IMR-90 (cell line): ENCODE measurements around the gene PELI1. TPM values are rescaled to one million over a fixed set of nuclear protein-coding genes. Genes with fewer than 3 reads are reported as not detected.
"Not testable (repeated sequence)": the region's sequence is repeated elsewhere in the genome, so short reads cannot be mapped to it uniquely, and the experiment has no call there.

Source experiments
- ATAC-seq: fragments of 200-7000 bp; cut with Tn5 transposase; 2 replicates; pipeline ENCODE4 v1.9.1; 2020; ENCODE audit warnings: low read depth, mild to moderate bottlenecking, moderate library complexity
- BruUV-seq: library from RNA; stranded (reverse); fragments of 400-500 nt; replicated peaks from 2 replicates; lab custom pipeline; 2021; lab: Mats Ljungman, UMichigan
- CTCF ChIA-PET: fragments of 300-600 bp; formaldehyde crosslinking; extraction: SDS; loops from one replicate; lab custom pipeline; 2021; ENCODE audit warnings: antibody characterized with exemption; lab: Yijun Ruan, JAX
- POLR2A ChIA-PET: fragments of 300-600 bp; sonication (Branson Sonifier 250); formaldehyde crosslinking; loops from one replicate; lab custom pipeline; 2022; ENCODE audit warnings: antibody characterized with exemption; ENCODE audit not compliant: unreplicated experiment; lab: Charles Lee
- DNase-seq: peaks from one replicate; pipeline ENCODE4 v3.0.0; 2013
- H2AFZ ChIP-seq: replicated peaks from 2 replicates; pipeline ENCODE3; 2013; ENCODE audit warnings: low read length, mild to moderate bottlenecking; ENCODE audit not compliant: poor library complexity
- H2AK5ac ChIP-seq: 2 replicates; pipeline ENCODE4 v1.6.1; 2013; ENCODE audit warnings: low read depth, low read length, inconsistent platforms
- H2AK9ac ChIP-seq: replicated peaks from 2 replicates; pipeline ENCODE3; 2013; ENCODE audit warnings: mild to moderate bottlenecking, low read depth, low read length, moderate library complexity; ENCODE audit not compliant: poor library complexity
- H2BK120ac ChIP-seq: 2 replicates; pipeline ENCODE4 v1.6.1; 2013; ENCODE audit warnings: low read depth, low read length, inconsistent platforms
- H2BK15ac ChIP-seq: 3 replicates; pipeline ENCODE4 v1.6.1; 2013; ENCODE audit warnings: low read depth, low read length, inconsistent platforms
- H2BK20ac ChIP-seq: 2 replicates; pipeline ENCODE4 v1.6.1; 2013; ENCODE audit warnings: low read depth, mild to moderate bottlenecking, inconsistent platforms, low read length, moderate library complexity
- H2BK5ac ChIP-seq: 2 replicates; pipeline ENCODE4 v1.6.1; 2013; ENCODE audit warnings: mild to moderate bottlenecking, low read depth, low read length, inconsistent platforms; ENCODE audit not compliant: poor library complexity, severe bottlenecking
- H3K14ac ChIP-seq: replicated peaks from 2 replicates; pipeline ENCODE4 v1.6.1; 2013; ENCODE audit warnings: low read depth, low read length, inconsistent platforms
- H3K18ac ChIP-seq: 2 replicates; pipeline ENCODE4 v1.6.1; 2013; ENCODE audit warnings: low read depth, low read length, control low read depth
- H3K23ac ChIP-seq: 2 replicates; pipeline ENCODE4 v1.6.1; 2013; ENCODE audit warnings: low read depth, low read length, inconsistent platforms
- H3K27ac ChIP-seq: 2 replicates; pipeline ENCODE4 v1.5.1; 2013; ENCODE audit warnings: mild to moderate bottlenecking, control low read depth, low read length; ENCODE audit not compliant: insufficient read depth
- H3K27me3 ChIP-seq: 2 replicates; pipeline ENCODE4 v1.6.1; 2013; ENCODE audit warnings: low read length; ENCODE audit not compliant: control insufficient read depth, insufficient read depth
- H3K36me3 ChIP-seq: 2 replicates; pipeline ENCODE4 v1.6.1; 2013; ENCODE audit warnings: low read length, mixed read lengths; ENCODE audit not compliant: control insufficient read depth, insufficient read depth
- H3K4ac ChIP-seq: 2 replicates; pipeline ENCODE4 v1.6.1; 2013; ENCODE audit warnings: low read depth, low read length, inconsistent platforms
- H3K4me1 ChIP-seq: 2 replicates; pipeline ENCODE4 v1.6.1; 2013; ENCODE audit warnings: low read length, mixed read lengths; ENCODE audit not compliant: control insufficient read depth, insufficient read depth
- H3K4me2 ChIP-seq: 2 replicates; pipeline ENCODE4 v1.6.1; 2013; ENCODE audit warnings: low read depth, mild to moderate bottlenecking, control low read depth, low read length, moderate library complexity
- H3K4me3 ChIP-seq: 2 replicates; pipeline ENCODE4 v1.5.1; 2013; ENCODE audit warnings: low read depth, mild to moderate bottlenecking, control low read depth, low read length, moderate library complexity; ENCODE audit not compliant: insufficient read depth
- H3K56ac ChIP-seq: 2 replicates; pipeline ENCODE4 v1.6.1; 2013; ENCODE audit warnings: low read length, inconsistent platforms; ENCODE audit not compliant: insufficient read depth; ENCODE audit errors: extremely low read depth
- H3K79me1 ChIP-seq, 2 experiments: 2 replicates each; pipeline ENCODE4 v1.6.1; 2013; ENCODE audit warnings: low read length in 2 of 2, inconsistent platforms in 1 of 2, low read depth in 1 of 2
- H3K9ac ChIP-seq: 2 replicates; pipeline ENCODE4 v1.6.1; 2013; ENCODE audit warnings: low read depth, low read length, control low read depth
- H3K9me1 ChIP-seq: 2 replicates; pipeline ENCODE4 v1.6.1; 2013; ENCODE audit warnings: low read length, inconsistent platforms; ENCODE audit not compliant: insufficient read depth
- H3K9me3 ChIP-seq: 2 replicates; pipeline ENCODE4 v1.6.1; 2013; ENCODE audit warnings: low read length; ENCODE audit not compliant: control insufficient read depth, insufficient read depth
- H4K20me1 ChIP-seq: 2 replicates; pipeline ENCODE4 v1.6.1; 2013; ENCODE audit warnings: low read length, inconsistent platforms; ENCODE audit not compliant: insufficient read depth
- H4K5ac ChIP-seq: 2 replicates; pipeline ENCODE4 v1.6.1; 2013; ENCODE audit warnings: mild to moderate bottlenecking, low read depth, low read length, control low read depth
- H4K8ac ChIP-seq, 2 experiments: 2 replicates each; pipeline ENCODE4 v1.6.1; 2013; ENCODE audit warnings: low read depth in 2 of 2, low read length in 2 of 2, control low read depth in 1 of 2, inconsistent platforms in 1 of 2
- H4K91ac ChIP-seq: 2 replicates; pipeline ENCODE4 v1.6.1; 2013; ENCODE audit warnings: low read depth, low read length, inconsistent platforms; ENCODE audit not compliant: insufficient read depth
- BHLHE40 ChIP-seq: fragments of 150-350 bp; IDR thresholded peaks from 2 replicates; pipeline ENCODE4 v1.6.1; 2016; ENCODE audit warnings: mild to moderate bottlenecking, low read depth, low read length
- CEBPB ChIP-seq: IDR thresholded peaks from 2 replicates; pipeline ENCODE4 v1.6.1; 2012; ENCODE audit warnings: low read depth, low read length, improper control_type of control experiment
- CHD1 ChIP-seq: IDR thresholded peaks from 2 replicates; pipeline ENCODE4 v1.6.1; 2012; ENCODE audit warnings: low read depth, low read length, improper control_type of control experiment
- FOS ChIP-seq: fragments of 150-350 bp; IDR thresholded peaks from 2 replicates; pipeline ENCODE4 v1.6.1; 2016; ENCODE audit warnings: low read depth, low read length
- MAFK ChIP-seq: IDR thresholded peaks from 2 replicates; pipeline ENCODE4 v1.6.1; 2012; ENCODE audit warnings: low read depth, low read length, improper control_type of control experiment
- MAZ ChIP-seq: IDR thresholded peaks from 2 replicates; pipeline ENCODE4 v1.6.1; 2012; ENCODE audit warnings: low read depth, mild to moderate bottlenecking, low read length, improper control_type of control experiment, moderate library complexity, borderline replicate concordance
- POLR2A ChIP-seq: IDR thresholded peaks from 2 replicates; pipeline ENCODE4 v1.6.1; 2012; ENCODE audit warnings: mild to moderate bottlenecking, low read depth, low read length
- RAD21 ChIP-seq: IDR thresholded peaks from 2 replicates; pipeline ENCODE4 v1.6.1; 2012; ENCODE audit warnings: low read length, improper control_type of control experiment
- RCOR1 ChIP-seq: IDR thresholded peaks from 2 replicates; pipeline ENCODE4 v1.6.1; 2012; ENCODE audit warnings: mild to moderate bottlenecking, low read length, improper control_type of control experiment; ENCODE audit not compliant: insufficient replicate concordance
- RFX5 ChIP-seq: IDR thresholded peaks from 2 replicates; pipeline ENCODE4 v1.8.0; 2012; ENCODE audit warnings: low read depth, mild to moderate bottlenecking, low read length, moderate library complexity
- WGBS, 2 experiments: methylation state at CpG; one replicate each; pipeline versions ENCODE4 v1.1.5 to v1.1.7; 2013; ENCODE audit warnings: missing lambda C conversion rate in 2 of 2; ENCODE audit not compliant: insufficient read length in 1 of 2; ENCODE audit errors: extremely low coverage in 2 of 2; 5-methylcytosine and 5-hydroxymethylcytosine counted together
- dilution Hi-C: fragments of 300-500 bp; cut with HindIII; formaldehyde crosslinking; loops from one replicate; pipeline ENCODE4 v1.14.3; 2018; ENCODE audit warnings: low sequenced_read_pairs; ENCODE audit not compliant: unreplicated experiment
- in situ Hi-C: fragments of 300-500 bp; cut with MboI; formaldehyde crosslinking; loops from 3 replicates; pipeline ENCODE4 v1.14.3; 2019; ENCODE audit warnings: low sequenced_read_pairs, inconsistent platforms, mixed read lengths
- intact Hi-C: fragments of 100-400 bp; cut with micrococcal nuclease; formaldehyde crosslinking; loops from 2 replicates; pipeline ENCODE4 v1.10.0; 2022
- polyA plus RNA-seq, 3 experiments: library from polyadenylated mRNA; depleted of rRNA; stranded (reverse); fragments of >200 nt; gene quantifications; 2 replicates each; pipeline ENCODE4 v1.2.3, GENCODE V29; 2012; ENCODE audit warnings: low replicate concordance in 1 of 3
- total RNA-seq: library from RNA; depleted of rRNA; stranded (reverse); fragments of >200 nt; gene quantifications from 2 replicates; pipeline ENCODE4 v1.2.3, GENCODE V29; 2012
- TF ChIP-seq, protein P1 (sequence below): fragments of 150-350 bp; IDR thresholded peaks from 2 replicates; pipeline ENCODE4 v1.6.1; 2016; ENCODE audit warnings: low read depth, mild to moderate bottlenecking, low read length, moderate library complexity, borderline replicate concordance

Gene PELI1
- total and polyA plus RNA-seq, 2 of the 4 experiments (the other 2 are of a cell fraction) = 2.2 to 2.5 TPM

GRCh38 chr2:64101141-64101591 lies 43.1 kb downstream of the PELI1 start:
- no peak overlapping the region for H4K5ac ChIP-seq
- no peak overlapping the region for H3K56ac ChIP-seq
- H3K4me1 ChIP-seq = no peaks in the 10 kb centered on the region
- ChIA-PET CTCF (no interaction called here), POLR2A (no interaction called here)
- H4K8ac ChIP-seq = no peak overlapping the region
- no peak overlapping the region for H3K23ac ChIP-seq
- no peak overlapping the region for H3K4ac ChIP-seq
- H3K36me3 ChIP-seq = no peaks in the 10 kb centered on the region
- no peak overlapping the region for H2AK9ac ChIP-seq
- no peak overlapping the region for H2BK120ac ChIP-seq
- no peak overlapping the region for H3K18ac ChIP-seq
- no peaks in the 10 kb centered on the region for H3K9me3 ChIP-seq
- DNase-seq (peak; percentile 63), ATAC-seq (peak; percentile 54; the same call in 1 of the 2 replicates)
- dilution Hi-C loops (no loop called here), intact Hi-C loops (no loop called here), in situ Hi-C loops (no loop called here)
- no peak overlapping the region for H3K27ac ChIP-seq
- H2AK5ac ChIP-seq = no peak overlapping the region
- no peak overlapping the region for H3K4me3 ChIP-seq
- H3K9ac ChIP-seq = no peak overlapping the region
- H4K20me1 ChIP-seq = no peaks in the 10 kb centered on the region
- no peak overlapping the region for H2AFZ ChIP-seq
- H3K9me1 ChIP-seq = no peaks in the 10 kb centered on the region
- no TSS peak for BruUV-seq
- H2BK20ac ChIP-seq = no peak overlapping the region
- no peaks in the 10 kb centered on the region for H3K79me1 ChIP-seq
- H3K27me3 ChIP-seq = no peaks in the 10 kb centered on the region
- no peak overlapping the region for H4K91ac ChIP-seq
- TF ChIP-seq MAZ = no peak
- no peak for TF ChIP-seq RAD21
- no peak for TF ChIP-seq POLR2A
- no peak for TF ChIP-seq MAFK
- no peak for TF ChIP-seq CEBPB
- TF ChIP-seq, protein P1, sequence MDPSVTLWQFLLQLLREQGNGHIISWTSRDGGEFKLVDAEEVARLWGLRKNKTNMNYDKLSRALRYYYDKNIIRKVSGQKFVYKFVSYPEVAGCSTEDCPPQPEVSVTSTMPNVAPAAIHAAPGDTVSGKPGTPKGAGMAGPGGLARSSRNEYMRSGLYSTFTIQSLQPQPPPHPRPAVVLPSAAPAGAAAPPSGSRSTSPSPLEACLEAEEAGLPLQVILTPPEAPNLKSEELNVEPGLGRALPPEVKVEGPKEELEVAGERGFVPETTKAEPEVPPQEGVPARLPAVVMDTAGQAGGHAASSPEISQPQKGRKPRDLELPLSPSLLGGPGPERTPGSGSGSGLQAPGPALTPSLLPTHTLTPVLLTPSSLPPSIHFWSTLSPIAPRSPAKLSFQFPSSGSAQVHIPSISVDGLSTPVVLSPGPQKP = no peak
- no peak for TF ChIP-seq RFX5
- TF ChIP-seq CHD1 = no peak
- TF ChIP-seq FOS = no peak
- TF ChIP-seq BHLHE40 = no peak
- no peak for TF ChIP-seq RCOR1
- H2BK5ac ChIP-seq = no peak overlapping the region
- no peak overlapping the region for H2BK15ac ChIP-seq
- no peak overlapping the region for H3K4me2 ChIP-seq
- no peak overlapping the region for H3K14ac ChIP-seq

DNA sequence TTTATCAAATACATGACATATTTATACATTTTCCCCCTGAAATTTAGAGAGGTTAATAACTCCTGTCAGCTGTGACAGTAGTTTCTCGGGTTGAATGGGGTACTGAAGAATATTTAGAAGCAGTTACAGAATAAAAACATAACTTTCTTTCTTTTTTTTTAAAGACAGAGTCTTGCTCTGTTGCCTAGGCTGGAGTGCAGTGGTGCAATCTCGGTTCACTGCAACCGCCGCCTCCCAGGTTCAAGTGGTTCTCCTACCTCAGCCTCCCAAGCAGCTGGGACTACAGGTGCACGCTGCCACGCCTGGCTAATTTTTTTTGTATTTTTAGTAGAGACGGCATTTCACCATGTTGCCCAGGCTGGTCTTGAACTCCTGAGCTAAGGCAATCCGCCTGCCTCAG lies 43.6 kb downstream of the PELI1 start:
- CTCF ChIA-PET, H3K4ac ChIP-seq, DNase-seq, BruUV-seq, intact Hi-C loops, H4K5ac ChIP-seq, H3K4me3 ChIP-seq, H3K27me3 ChIP-seq, H3K9ac ChIP-seq, in situ Hi-C loops, H2AK9ac ChIP-seq, H2BK20ac ChIP-seq, H3K36me3 ChIP-seq, H2BK15ac ChIP-seq, H3K79me1 ChIP-seq, dilution Hi-C loops, H2AK5ac ChIP-seq, H4K20me1 ChIP-seq, H2BK5ac ChIP-seq, H3K9me1 ChIP-seq, H3K14ac ChIP-seq, H3K56ac ChIP-seq, ATAC-seq, H3K18ac ChIP-seq, H3K4me1 ChIP-seq, H3K4me2 ChIP-seq, POLR2A ChIA-PET, H2AFZ ChIP-seq, H3K23ac ChIP-seq, H2BK120ac ChIP-seq, H4K8ac ChIP-seq, H4K91ac ChIP-seq, H3K9me3 ChIP-seq, H3K27ac ChIP-seq: not testable (repeated sequence)
- 100% methylated on average over 1 of the region's 8 CpGs; no CpG with 5 or more reads in 1 of the 2 experiments for WGBS, 2 experiments
